ENCODE data around the gene NHERF2. TPM values are rescaled to one million over a fixed set of nuclear protein-coding genes. Genes with fewer than 3 reads are reported as not detected.

Gene NHERF2
- total RNA-seq: 25.9 TPM
- 111 TPM for polyA plus RNA-seq

DNA sequence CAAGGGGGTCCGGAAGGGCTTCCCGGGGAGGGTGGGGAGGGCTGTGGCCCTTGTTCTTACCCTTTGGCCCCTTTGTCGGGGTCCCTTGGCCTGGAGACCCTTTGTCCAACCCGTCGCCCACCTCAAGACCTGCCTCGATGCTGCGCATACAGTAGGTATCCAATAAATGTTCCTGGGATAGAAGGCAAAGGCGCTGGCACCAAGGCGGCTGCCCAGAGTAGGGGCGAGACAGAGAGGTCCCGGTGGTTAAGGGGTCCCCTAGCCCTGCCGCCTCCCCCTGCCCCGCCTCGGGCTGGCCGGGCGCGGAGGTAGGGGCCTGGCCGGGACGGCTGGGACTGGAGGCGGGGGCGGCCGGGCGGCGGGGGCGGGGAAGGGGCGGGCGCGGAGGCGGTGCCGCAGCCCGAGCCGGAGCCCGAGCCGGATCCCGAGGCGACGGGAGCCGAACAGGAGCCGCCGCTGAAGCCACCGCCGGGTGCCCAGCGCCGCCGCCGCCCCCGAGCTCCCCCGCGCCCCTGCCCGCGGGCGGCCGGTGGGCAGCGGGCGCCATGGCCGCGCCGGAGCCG is at the start of gene NHERF2:
Gene NHERF2, plus strand, starts transcription at position 442 of the 563 bp plus-strand sequence. Its CDS starts 104 bp downstream, at position 546.
- no peaks in the 10 kb centered on the region for H3K4me1 ChIP-seq (ENCODE audit: insufficient read depth)
- peak within 1 kb of the TSS; percentile 67 for H3K27ac ChIP-seq (ENCODE audit: low read depth)
- H3K4me3 ChIP-seq (ENCODE audit: low read depth, low read length): peak within 1 kb of the TSS; percentile 82
- no peaks in the 10 kb centered on the region for H3K36me3 ChIP-seq (ENCODE audit: insufficient read depth)
- 8% methylated on average over 58 of the region's 59 CpGs for WGBS
- DNase-seq (ENCODE audit: extremely low spot score): no peak

GRCh38 chr16:1976951-1977874 is 49.5 kb upstream of the NHERF2 start:
- WGBS: 91% methylated on average over 33 of the region's 33 CpGs
- H3K4me1 ChIP-seq (ENCODE audit: insufficient read depth): no peaks in the 10 kb centered on the region
- DNase-seq (ENCODE audit: extremely low spot score): no peak
- no peak overlapping the region for H3K4me3 ChIP-seq (ENCODE audit: low read depth, low read length)
- no peak overlapping the region for H3K27ac ChIP-seq (ENCODE audit: low read depth)
- H3K36me3 ChIP-seq (ENCODE audit: insufficient read depth): peaks cover 10% of the 10 kb centered on the region

DNA sequence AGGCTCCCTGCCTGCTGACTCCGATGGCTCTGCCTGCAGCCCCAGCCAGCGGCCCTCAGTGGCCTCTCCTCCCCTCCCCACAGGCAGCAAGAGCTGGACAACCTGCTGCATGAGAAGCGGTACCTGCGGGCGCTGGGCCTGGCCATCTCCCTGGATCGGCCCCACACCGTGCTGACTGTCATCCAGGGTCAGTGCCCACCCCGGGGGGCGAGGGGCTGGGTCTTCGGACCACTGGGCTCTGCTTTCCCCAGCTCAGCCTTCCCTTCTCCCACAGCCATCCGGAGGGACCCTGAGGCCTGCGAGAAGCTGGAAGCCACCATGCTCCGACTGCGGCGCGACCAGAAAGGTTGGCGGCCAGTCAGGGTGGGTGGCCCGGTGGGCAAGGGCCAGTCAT is 48.8 kb upstream of the NHERF2 start:
- DNase-seq (ENCODE audit: extremely low spot score): no peak
- no peak overlapping the region for H3K4me3 ChIP-seq (ENCODE audit: low read depth, low read length)
- H3K27ac ChIP-seq (ENCODE audit: low read depth): no peak overlapping the region
- no peaks in the 10 kb centered on the region for H3K4me1 ChIP-seq (ENCODE audit: insufficient read depth)
- H3K36me3 ChIP-seq (ENCODE audit: insufficient read depth): peaks cover 10% of the 10 kb centered on the region
- WGBS: 94% methylated on average over 18 of the region's 18 CpGs

DNA sequence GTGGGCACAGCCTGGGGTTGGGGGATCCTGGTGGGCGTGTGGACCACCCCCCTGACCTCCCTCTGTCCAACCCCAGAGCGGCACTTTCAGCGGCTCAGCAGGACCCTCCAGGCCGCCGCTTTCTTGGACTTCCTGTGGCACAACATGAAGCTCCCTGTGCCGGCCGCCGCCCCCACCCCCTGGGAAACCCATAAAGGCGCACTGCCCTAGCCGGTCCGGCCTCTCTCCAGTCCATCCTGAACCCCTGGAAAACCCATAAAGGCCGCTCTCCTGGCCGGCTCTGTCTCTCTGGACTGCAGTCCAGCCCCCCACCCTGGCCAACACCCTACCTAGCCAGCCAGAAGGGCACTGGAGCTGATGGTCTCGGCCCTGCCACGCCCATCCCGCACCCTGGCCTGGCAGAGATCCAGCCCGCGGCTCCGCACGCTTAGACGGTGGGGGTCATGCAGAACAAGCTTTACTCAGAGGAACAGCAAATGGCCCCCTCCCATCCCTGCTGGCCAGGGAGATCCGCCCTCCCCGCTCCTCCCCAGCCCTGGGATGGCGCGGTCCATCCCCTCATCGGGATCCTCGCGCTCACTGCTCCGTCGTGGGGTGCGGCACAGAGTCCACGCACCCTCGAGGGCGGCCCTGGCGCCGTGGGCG is 48.1 kb upstream of the NHERF2 start:
- Histone ChIP-seq H3K4me3 (ENCODE audit: low read depth, low read length) (no peak overlapping the region), H3K27ac (ENCODE audit: low read depth) (no peak overlapping the region), H3K36me3 (ENCODE audit: insufficient read depth) (peaks cover 10% of the 10 kb centered on the region), H3K4me1 (ENCODE audit: insufficient read depth) (no peaks in the 10 kb centered on the region)
- DNase-seq (ENCODE audit: extremely low spot score): no peak
- 72% methylated on average over 37 of the region's 37 CpGs for WGBS

GRCh38 chr16:1979271-1980029 is 47.3 kb upstream of the NHERF2 start:
- 21% methylated on average over 70 of the region's 70 CpGs for WGBS
- no peak for DNase-seq (ENCODE audit: extremely low spot score)
- no peaks in the 10 kb centered on the region for H3K4me1 ChIP-seq (ENCODE audit: insufficient read depth)
- no peak overlapping the region for H3K27ac ChIP-seq (ENCODE audit: low read depth)
- H3K4me3 ChIP-seq (ENCODE audit: low read depth, low read length): no peak overlapping the region
- peaks cover 9% of the 10 kb centered on the region for H3K36me3 ChIP-seq (ENCODE audit: insufficient read depth)

GRCh38 chr16:1980030-1980769 is 46.5 kb upstream of the NHERF2 start:
- H3K36me3 ChIP-seq (ENCODE audit: insufficient read depth): peaks cover 6% of the 10 kb centered on the region
- no peak for DNase-seq (ENCODE audit: extremely low spot score)
- no peak overlapping the region for H3K4me3 ChIP-seq (ENCODE audit: low read depth, low read length)
- H3K27ac ChIP-seq (ENCODE audit: low read depth): no peak overlapping the region
- 4% methylated on average over 53 of the region's 53 CpGs for WGBS
- no peaks in the 10 kb centered on the region for H3K4me1 ChIP-seq (ENCODE audit: insufficient read depth)

GRCh38 chr16:1980770-1981087 is 46.0 kb upstream of the NHERF2 start:
- Histone ChIP-seq H3K4me3 (ENCODE audit: low read depth, low read length) (no peak overlapping the region), H3K27ac (ENCODE audit: low read depth) (no peak overlapping the region), H3K4me1 (ENCODE audit: insufficient read depth) (no peaks in the 10 kb centered on the region), H3K36me3 (ENCODE audit: insufficient read depth) (peaks cover 8% of the 10 kb centered on the region)
- DNase-seq (ENCODE audit: extremely low spot score): no peak
- 20% methylated on average over 16 of the region's 16 CpGs for WGBS

GRCh38 chr16:1981398-1981836 is 45.3 kb upstream of the NHERF2 start, which contains the start of gene NOXO1:
NOXO1 (minus strand) TSS chr16:1981469; CDS start chr16:1981179, 290 bp downstream.
- Histone ChIP-seq H3K27ac (ENCODE audit: low read depth) (no peak within 1 kb of the TSS), H3K4me1 (ENCODE audit: insufficient read depth) (no peaks in the 10 kb centered on the region), H3K4me3 (ENCODE audit: low read depth, low read length) (no peak within 1 kb of the TSS), H3K36me3 (ENCODE audit: insufficient read depth) (peaks cover 5% of the 10 kb centered on the region)
- DNase-seq (ENCODE audit: extremely low spot score): no peak
- 28% methylated on average over 6 of the region's 6 CpGs for WGBS

GRCh38 chr16:1982013-1982433 is 44.7 kb upstream of the NHERF2 start:
- Histone ChIP-seq H3K4me1 (ENCODE audit: insufficient read depth) (no peaks in the 10 kb centered on the region), H3K27ac (ENCODE audit: low read depth) (no peak overlapping the region), H3K36me3 (ENCODE audit: insufficient read depth) (peaks cover 6% of the 10 kb centered on the region), H3K4me3 (ENCODE audit: low read depth, low read length) (no peak overlapping the region)
- DNase-seq (ENCODE audit: extremely low spot score): no peak
- WGBS: 59% methylated on average over 5 of the region's 5 CpGs

DNA sequence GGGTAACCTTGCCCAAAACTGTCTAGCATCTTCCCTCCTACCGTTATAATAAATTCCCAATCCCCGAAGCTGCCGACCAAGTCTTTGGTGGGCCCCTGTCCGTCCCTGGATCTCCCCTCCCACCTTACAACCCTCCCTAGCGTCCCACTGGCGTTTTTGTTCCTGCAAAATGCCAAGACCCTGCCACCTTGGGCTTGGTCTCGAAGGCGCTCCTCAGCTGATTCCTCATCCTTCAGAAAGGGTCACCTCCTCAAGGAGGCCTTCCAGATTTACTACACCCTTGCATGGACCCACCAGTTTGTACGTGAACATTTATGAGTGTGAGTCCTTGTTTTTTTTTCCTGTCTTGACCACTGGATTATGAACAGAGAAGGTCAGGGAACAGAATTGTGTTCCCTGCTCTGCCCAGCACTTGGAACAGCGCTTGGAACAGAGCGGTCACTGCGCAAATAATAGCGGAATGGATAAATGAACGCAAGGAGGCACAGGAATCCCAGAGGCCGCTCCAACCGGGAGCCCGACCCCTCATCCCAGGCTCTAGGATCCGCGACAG is 43.6 kb upstream of the NHERF2 start:
- Histone ChIP-seq H3K4me1 (ENCODE audit: insufficient read depth) (no peaks in the 10 kb centered on the region), H3K36me3 (ENCODE audit: insufficient read depth) (peaks cover 5% of the 10 kb centered on the region), H3K27ac (ENCODE audit: low read depth) (peak overlapping the region; percentile 59), H3K4me3 (ENCODE audit: low read depth, low read length) (peak overlapping the region; percentile 76)
- DNase-seq (ENCODE audit: extremely low spot score): no peak
- 21% methylated on average over 19 of the region's 19 CpGs for WGBS

GRCh38 chr16:1983544-1984346 is 43.0 kb upstream of the NHERF2 start, which contains the start of gene GFER:
GFER (plus strand) TSS chr16:1984193; CDS start chr16:1984219, 26 bp downstream.
- H3K4me1 ChIP-seq (ENCODE audit: insufficient read depth): no peaks in the 10 kb centered on the region
- WGBS: under 1% methylated on average over 109 of the region's 109 CpGs
- peak within 1 kb of the TSS; percentile 59 for H3K27ac ChIP-seq (ENCODE audit: low read depth)
- H3K36me3 ChIP-seq (ENCODE audit: insufficient read depth): peaks cover 5% of the 10 kb centered on the region
- peak within 1 kb of the TSS; percentile 76 for H3K4me3 ChIP-seq (ENCODE audit: low read depth, low read length)
- no peak for DNase-seq (ENCODE audit: extremely low spot score)
